Right cardiac atrium (tissue), 5 donors: Measurements from ENCODE around the gene CCNC. TPM values are rescaled to one million over a fixed set of nuclear protein-coding genes. Genes with fewer than 3 reads are reported as not detected.
"Not testable (repeated sequence)": the region's sequence is repeated elsewhere in the genome, so short reads cannot be mapped to it uniquely, and the experiment has no call there.

Experiments
- ATAC-seq, 2 donors: fragments of 200-7000 bp; cut with Tn5 transposase; one replicate each; pipeline versions ENCODE4 v1.8.0 to v1.9.1; 2020; ENCODE audit warnings: moderate library complexity in 2 of 2, mild to moderate bottlenecking in 1 of 2
- DNase-seq, 3 donors: peaks; one replicate each; pipeline ENCODE4 v3.0.0-alpha.2; 2020
- H3K27ac ChIP-seq: one replicate; pipeline ENCODE4 v1.5.1; 2013; ENCODE audit warnings: mild to moderate bottlenecking, low read length, control low read depth, moderate library complexity
- H3K27me3 ChIP-seq: one replicate; pipeline ENCODE4 v1.6.1; 2013; ENCODE audit not compliant: control insufficient read depth, insufficient read depth
- H3K4me1 ChIP-seq: one replicate; pipeline ENCODE4 v1.6.1; 2013; ENCODE audit warnings: low read length; ENCODE audit not compliant: control insufficient read depth, insufficient read depth
- H3K4me3 ChIP-seq: one replicate; pipeline ENCODE4 v1.5.1; 2013; ENCODE audit warnings: low read length, control low read depth
- H3K9me3 ChIP-seq: one replicate; pipeline ENCODE4 v1.6.1; 2013; ENCODE audit warnings: low read length; ENCODE audit not compliant: control insufficient read depth
- WGBS: extraction: QIAGEN DNeasy Blood & Tissue Kit; methylation state at CpG from one replicate; pipeline ENCODE4 v1.1.7; 2013; 5-methylcytosine and 5-hydroxymethylcytosine counted together
- intact Hi-C, 4 donors: fragments of 100-400 bp; cut with DNase I; formaldehyde crosslinking; loops; one replicate each; pipeline versions ENCODE4 v1.11.0 to v1.14.0; 2022 to 2023
- polyA plus RNA-seq: library from polyadenylated mRNA; stranded (reverse); fragments of 200-250 nt; gene quantifications from one replicate; pipeline ENCODE4 v1.2.3, GENCODE V29; 2013
- total RNA-seq, 4 donors: library from RNA; stranded (reverse); fragmentation: NEBNext Ultra II Directional; extraction: Animal tissue kit (Norgen Biotek cat#: 25700); gene quantifications; one replicate each; pipeline ENCODE4 v1.2.1, GENCODE V29; 2021
- donor health status: healthy with polysubstance abuse.
- donor health status: DM: no; HTN: yes; CAD: no.
- donor health status: DM: no; HTN: no; CAD: no.
- donor health status: DM: no; HTN: yes; CAD: no; lungs with severe emphysema.
- donor health status: DM: yes; HTN: yes; CAD: no.

CCNC gene
- total and polyA plus RNA-seq, 5 donors = 17.4 to 28.4 (median 20.2) TPM

GRCh38 chr6:99602520-99603420, 34.3 kb upstream of the CCNC start:
- intact Hi-C loops = no loop called here
- WGBS = 5% methylated on average over 54 of the region's 54 CpGs
- ATAC-seq (peak in 1 of 2 donors; percentile 19), DNase-seq (peak in 2 of 3 donors; percentile 51 to 52)
- Histone ChIP-seq H3K4me1 (no peaks in the 10 kb centered on the region), H3K4me3 (peak overlapping the region; percentile 66), H3K27me3 (peaks cover 3% of the 10 kb centered on the region), H3K9me3 (no peaks in the 10 kb centered on the region), H3K27ac (no peak overlapping the region)

- DNase-seq, H3K27me3 ChIP-seq, H3K4me3 ChIP-seq, H3K4me1 ChIP-seq, H3K27ac ChIP-seq, H3K9me3 ChIP-seq, ATAC-seq: not testable (repeated sequence)
- intact Hi-C loops = loop anchor here in 2 of 4 donors (10.0 kb wide), 1 partner anchor 150 kb away; no protein-coding TSS in a partner anchor
- WGBS = 69% methylated on average over 8 of the region's 8 CpGs
Measured at GRCh38 chr6:99594696-99595095, 26.2 kb upstream of the CCNC start.

GRCh38 chr6:99592900-99593299, 24.4 kb upstream of the CCNC start:
- peaks cover 3% of the 10 kb centered on the region for H3K27me3 ChIP-seq
- intact Hi-C loops = loop anchor here in 2 of 4 donors (10.0 kb wide), 1 partner anchor 152 kb away; no protein-coding TSS in a partner anchor
- 32% methylated on average over 1 of the region's 1 CpG for WGBS

GRCh38 chr6:99591673-99592364, 23.4 kb upstream of the CCNC start:
- intact Hi-C loops = loop anchor here in 2 of 4 donors (10.0 kb wide), 1 partner anchor 153 kb away; no protein-coding TSS in a partner anchor
- H3K27me3 ChIP-seq = peaks cover 3% of the 10 kb centered on the region
- no peak overlapping the region for H3K27ac ChIP-seq
- H3K4me3 ChIP-seq = no peak overlapping the region
- peaks cover 2% of the 10 kb centered on the region for H3K4me1 ChIP-seq
- peaks cover 1% of the 10 kb centered on the region for H3K9me3 ChIP-seq
- WGBS = 24% methylated on average over 6 of the region's 6 CpGs
- ATAC-seq = no peak
- DNase-seq = no peak

More at GRCh38 chr6:99592900-99593299, 24.4 kb upstream of the CCNC start:
- no peak overlapping the region for H3K27ac ChIP-seq
- ATAC-seq = no peak
- H3K4me1 ChIP-seq = peaks cover 2% of the 10 kb centered on the region
- no peak for DNase-seq
- no peak overlapping the region for H3K4me3 ChIP-seq
- H3K9me3 ChIP-seq = peaks cover 1% of the 10 kb centered on the region

- Histone ChIP-seq H3K27me3 (peaks cover 3% of the 10 kb centered on the region), H3K4me3 (peak overlapping the region; percentile 24), H3K4me1 (peaks cover 2% of the 10 kb centered on the region), H3K9me3 (peaks cover under 1% of the 10 kb centered on the region), H3K27ac (no peak overlapping the region)
- ATAC-seq (peak in 1 of 2 donors; percentile 39), DNase-seq (peak in 1 of 3 donors; percentile 35)
- 4% methylated on average over 63 of the region's 63 CpGs for WGBS
- intact Hi-C loops = loop anchor here in 2 of 4 donors (10.0 kb wide), 1 partner anchor 154 kb away; no protein-coding TSS in a partner anchor
Measured at GRCh38 chr6:99590728-99591672, 22.5 kb upstream of the CCNC start.

- intact Hi-C loops = loop anchor here in 2 of 4 donors (10.0 kb wide), 1 partner anchor 155 kb away; no protein-coding TSS in a partner anchor
- DNase-seq (no peak), ATAC-seq (no peak)
- 45% methylated on average over 10 of the region's 10 CpGs for WGBS
- H3K27ac ChIP-seq = no peak overlapping the region
- no peak overlapping the region for H3K4me3 ChIP-seq
- H3K27me3 ChIP-seq = no peaks in the 10 kb centered on the region
- H3K4me1 ChIP-seq = peaks cover 2% of the 10 kb centered on the region
- H3K9me3 ChIP-seq = no peaks in the 10 kb centered on the region
Measured at GRCh38 chr6:99589907-99590493, 21.5 kb upstream of the CCNC start.

GRCh38 chr6:99589290-99589672, 20.8 kb upstream of the CCNC start:
- intact Hi-C loops = no loop called here
- no peak overlapping the region for H3K27ac ChIP-seq
- DNase-seq = peak in 1 of 3 donors; percentile 49
- H3K9me3 ChIP-seq = no peaks in the 10 kb centered on the region
- peak overlapping the region; percentile 54 for H3K4me3 ChIP-seq
- no peaks in the 10 kb centered on the region for H3K27me3 ChIP-seq
- peak; percentile 32 to 47 for ATAC-seq
- H3K4me1 ChIP-seq = peaks cover 2% of the 10 kb centered on the region
- WGBS = 6% methylated on average over 21 of the region's 21 CpGs

- ATAC-seq = peak; percentile 95
- H3K27me3 ChIP-seq = no peaks in the 10 kb centered on the region
- peak overlapping the region; percentile 54 for H3K4me3 ChIP-seq
- 2% methylated on average over 52 of the region's 52 CpGs for WGBS
- intact Hi-C loops = no loop called here
- H3K4me1 ChIP-seq = peaks cover 2% of the 10 kb centered on the region
- no peak overlapping the region for H3K27ac ChIP-seq
- H3K9me3 ChIP-seq = no peaks in the 10 kb centered on the region
- peak; percentile 66 to 86 (median 83) for DNase-seq
Measured at GRCh38 chr6:99588618-99589289, 20.3 kb upstream of the CCNC start.

- DNase-seq (no peak), ATAC-seq (no peak)
- Histone ChIP-seq H3K4me1 (peaks cover 2% of the 10 kb centered on the region), H3K27me3 (no peaks in the 10 kb centered on the region), H3K9me3 (no peaks in the 10 kb centered on the region), H3K27ac (no peak overlapping the region), H3K4me3 (no peak overlapping the region)
- WGBS = 76% methylated on average over 4 of the region's 4 CpGs
- intact Hi-C loops = no loop called here
Measured at GRCh38 chr6:99587792-99588191, 19.3 kb upstream of the CCNC start.
